WTC11 (cell line): ENCODE measurements around the gene MECP2. TPM values are rescaled to one million over a fixed set of nuclear protein-coding genes. Genes with fewer than 3 reads are reported as not detected.

Experiments used
- ATAC-seq: fragments of 200-7000 bp; cut with Tn5 transposase; 2 replicates; pipeline ENCODE4 v1.10.0; 2021; ENCODE audit warnings: mild to moderate bottlenecking, moderate library complexity
- CTCF ChIA-PET: fragments of 300-600 bp; sonication (Branson Sonifier 250); formaldehyde crosslinking; loops from one replicate; lab custom pipeline; 2021; ENCODE audit warnings: antibody characterized with exemption; lab: Charles Lee
- POLR2A ChIA-PET: fragments of 350-600 bp; sonication (Branson Sonifier 250); formaldehyde crosslinking; loops from one replicate; lab custom pipeline; 2021; ENCODE audit warnings: antibody characterized with exemption; lab: Charles Lee
- DNase-seq: peaks from one replicate; pipeline ENCODE4 v3.0.0; 2021; ENCODE audit warnings: low spot score
- H3K27ac Mint-ChIP-seq: 2 replicates; pipeline ENCODE4 v1.8.0; 2021; ENCODE audit warnings: mixed read lengths
- H3K27me3 Mint-ChIP-seq: 2 replicates; pipeline ENCODE4 v1.8.0; 2021; ENCODE audit warnings: low read depth, mild to moderate bottlenecking, moderate library complexity, mixed read lengths
- H3K36me3 Mint-ChIP-seq: 2 replicates; pipeline ENCODE4 v1.8.0; 2021; ENCODE audit warnings: mixed read lengths
- H3K4me1 Mint-ChIP-seq: 2 replicates; pipeline ENCODE4 v1.8.0; 2022; ENCODE audit warnings: mixed read lengths
- H3K4me3 Mint-ChIP-seq: 2 replicates; pipeline ENCODE4 v1.8.0; 2021; ENCODE audit warnings: mild to moderate bottlenecking, moderate library complexity, mixed read lengths
- H3K9me3 Mint-ChIP-seq: 2 replicates; pipeline ENCODE4 v1.8.0; 2021; ENCODE audit warnings: mixed read lengths
- ESRRA ChIP-seq: sonication (generic); formaldehyde crosslinking; IDR thresholded peaks from 2 replicates; pipeline ENCODE4 v1.8.1; 2022; ENCODE audit warnings: mild to moderate bottlenecking, missing genetic modification reagents, borderline replicate concordance
- GABPB1 ChIP-seq: sonication (generic); formaldehyde crosslinking; IDR thresholded peaks from 2 replicates; pipeline ENCODE4 v1.8.1; 2023; ENCODE audit warnings: mild to moderate bottlenecking, missing genetic modification reagents
- HMGA2 ChIP-seq: fragments of 250-450 bp; sonication (Bioruptor Pico); IDR thresholded peaks from 2 replicates; pipeline ENCODE4 v1.4.0; 2021; ENCODE audit warnings: mild to moderate bottlenecking, moderate library complexity
- JUN ChIP-seq: sonication (generic); formaldehyde crosslinking; IDR thresholded peaks from 2 replicates; pipeline ENCODE4 v1.8.0; 2023; ENCODE audit warnings: mild to moderate bottlenecking, missing genetic modification reagents
- KAT7 ChIP-seq: sonication (generic); formaldehyde crosslinking; IDR thresholded peaks from 2 replicates; pipeline ENCODE4 v1.8.1; 2023; ENCODE audit warnings: missing genetic modification reagents, mild to moderate bottlenecking, borderline replicate concordance
- NFE2L1 ChIP-seq: sonication (generic); formaldehyde crosslinking; IDR thresholded peaks from 2 replicates; pipeline ENCODE4 v1.8.1; 2023; ENCODE audit warnings: missing genetic modification reagents
- NR1H2 ChIP-seq: sonication (generic); formaldehyde crosslinking; IDR thresholded peaks from 2 replicates; pipeline ENCODE4 v1.9.0; 2021; ENCODE audit warnings: mild to moderate bottlenecking, moderate library complexity, missing genetic modification reagents
- NR2C2 ChIP-seq: sonication (generic); formaldehyde crosslinking; IDR thresholded peaks from 2 replicates; pipeline ENCODE4 v1.8.0; 2022; ENCODE audit warnings: mild to moderate bottlenecking, missing genetic modification reagents
- RORB ChIP-seq: fragments of 250-450 bp; sonication (Bioruptor Pico); IDR thresholded peaks from 2 replicates; pipeline ENCODE4 v1.9.0; 2021; ENCODE audit warnings: mild to moderate bottlenecking
- TCF7 ChIP-seq: sonication (generic); formaldehyde crosslinking; IDR thresholded peaks from 2 replicates; pipeline ENCODE4 v1.8.0; 2022; ENCODE audit warnings: mild to moderate bottlenecking, low read depth, missing genetic modification reagents, moderate library complexity
- ZBTB21 ChIP-seq: sonication (generic); formaldehyde crosslinking; IDR thresholded peaks from 2 replicates; pipeline ENCODE4 v1.8.1; 2023; ENCODE audit warnings: mild to moderate bottlenecking, missing genetic modification reagents, borderline replicate concordance
- ZNF416 ChIP-seq: fragments of 250-450 bp; sonication (Bioruptor Pico); IDR thresholded peaks from 2 replicates; pipeline ENCODE4 v1.9.0; 2021; ENCODE audit warnings: mild to moderate bottlenecking, inconsistent platforms
- total RNA-seq: library from RNA; stranded (reverse); gene quantifications from 3 replicates; pipeline ENCODE4 v1.2.3, GENCODE V29; 2021
- TF ChIP-seq, protein P1 (sequence below): sonication (generic); formaldehyde crosslinking; IDR thresholded peaks from 2 replicates; pipeline ENCODE4 v1.8.0; 2023; ENCODE audit warnings: missing genetic modification reagents, mild to moderate bottlenecking, borderline replicate concordance
- TF ChIP-seq, protein P2 (sequence below): sonication (generic); formaldehyde crosslinking; conservative IDR thresholded peaks from 2 replicates; pipeline ENCODE4 v1.8.1; 2022; ENCODE audit warnings: mild to moderate bottlenecking, missing genetic modification reagents
- TF ChIP-seq, protein P3 (sequence below): fragments of 250-450 bp; sonication (Bioruptor Pico); IDR thresholded peaks from 2 replicates; pipeline ENCODE4 v1.9.0; 2021; ENCODE audit warnings: moderate library complexity, mild to moderate bottlenecking, inconsistent platforms, borderline replicate concordance
- TF ChIP-seq, protein P4 (sequence below): sonication (generic); formaldehyde crosslinking; IDR thresholded peaks from 2 replicates; pipeline ENCODE4 v1.8.0; 2022; ENCODE audit warnings: mild to moderate bottlenecking, missing genetic modification reagents
- TF ChIP-seq, protein P5 (sequence below): sonication (generic); formaldehyde crosslinking; IDR thresholded peaks from 2 replicates; pipeline ENCODE4 v1.8.0; 2022; ENCODE audit warnings: mild to moderate bottlenecking, missing genetic modification reagents

MECP2 gene
- total RNA-seq, 1 experiment from 2014 or later, result 28.7 TPM

DNA sequence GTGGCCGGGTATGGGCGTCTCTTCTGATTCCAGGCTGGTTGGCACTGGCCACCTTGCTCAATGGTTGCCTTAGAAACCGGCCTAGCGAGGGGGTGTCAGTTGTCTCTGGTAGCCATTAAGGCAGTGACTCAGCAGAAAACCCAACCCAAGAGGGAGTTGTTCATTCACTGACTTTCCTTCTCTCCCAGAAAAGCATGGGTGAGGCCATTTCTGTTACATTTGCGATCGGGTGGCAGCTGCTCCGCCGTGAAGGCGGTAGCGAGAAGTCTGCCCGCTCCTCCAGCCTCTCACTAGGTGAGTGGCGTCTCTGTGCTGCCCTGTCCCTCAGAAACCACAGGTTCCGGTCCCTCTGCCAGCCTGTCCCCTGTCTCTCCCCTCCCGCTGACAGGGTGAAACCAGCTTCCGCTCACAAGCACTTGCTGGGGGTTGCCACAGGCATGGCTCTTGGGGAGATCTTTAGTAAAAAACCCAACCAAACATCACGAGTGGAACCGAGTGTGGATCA lies 95.2 kb downstream of the MECP2 start:
- DNase-seq (no peak), ATAC-seq (peak; percentile 39; the same call in 1 of the 2 replicates)
- no peaks in the 10 kb centered on the region for H3K27me3 Mint-ChIP-seq
- no peak overlapping the region for H3K27ac Mint-ChIP-seq
- 0 out of 2 replicates have a peak, but pooled peaks have one; percentile 26 for TF ChIP-seq NFE2L1 (CRISPR knock-in tag)
- TF ChIP-seq, protein P1, sequence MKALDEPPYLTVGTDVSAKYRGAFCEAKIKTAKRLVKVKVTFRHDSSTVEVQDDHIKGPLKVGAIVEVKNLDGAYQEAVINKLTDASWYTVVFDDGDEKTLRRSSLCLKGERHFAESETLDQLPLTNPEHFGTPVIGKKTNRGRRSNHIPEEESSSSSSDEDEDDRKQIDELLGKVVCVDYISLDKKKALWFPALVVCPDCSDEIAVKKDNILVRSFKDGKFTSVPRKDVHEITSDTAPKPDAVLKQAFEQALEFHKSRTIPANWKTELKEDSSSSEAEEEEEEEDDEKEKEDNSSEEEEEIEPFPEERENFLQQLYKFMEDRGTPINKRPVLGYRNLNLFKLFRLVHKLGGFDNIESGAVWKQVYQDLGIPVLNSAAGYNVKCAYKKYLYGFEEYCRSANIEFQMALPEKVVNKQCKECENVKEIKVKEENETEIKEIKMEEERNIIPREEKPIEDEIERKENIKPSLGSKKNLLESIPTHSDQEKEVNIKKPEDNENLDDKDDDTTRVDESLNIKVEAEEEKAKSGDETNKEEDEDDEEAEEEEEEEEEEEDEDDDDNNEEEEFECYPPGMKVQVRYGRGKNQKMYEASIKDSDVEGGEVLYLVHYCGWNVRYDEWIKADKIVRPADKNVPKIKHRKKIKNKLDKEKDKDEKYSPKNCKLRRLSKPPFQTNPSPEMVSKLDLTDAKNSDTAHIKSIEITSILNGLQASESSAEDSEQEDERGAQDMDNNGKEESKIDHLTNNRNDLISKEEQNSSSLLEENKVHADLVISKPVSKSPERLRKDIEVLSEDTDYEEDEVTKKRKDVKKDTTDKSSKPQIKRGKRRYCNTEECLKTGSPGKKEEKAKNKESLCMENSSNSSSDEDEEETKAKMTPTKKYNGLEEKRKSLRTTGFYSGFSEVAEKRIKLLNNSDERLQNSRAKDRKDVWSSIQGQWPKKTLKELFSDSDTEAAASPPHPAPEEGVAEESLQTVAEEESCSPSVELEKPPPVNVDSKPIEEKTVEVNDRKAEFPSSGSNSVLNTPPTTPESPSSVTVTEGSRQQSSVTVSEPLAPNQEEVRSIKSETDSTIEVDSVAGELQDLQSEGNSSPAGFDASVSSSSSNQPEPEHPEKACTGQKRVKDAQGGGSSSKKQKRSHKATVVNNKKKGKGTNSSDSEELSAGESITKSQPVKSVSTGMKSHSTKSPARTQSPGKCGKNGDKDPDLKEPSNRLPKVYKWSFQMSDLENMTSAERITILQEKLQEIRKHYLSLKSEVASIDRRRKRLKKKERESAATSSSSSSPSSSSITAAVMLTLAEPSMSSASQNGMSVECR, result no peak
- POLR2A ChIA-PET, result interaction anchor here (1.1 kb wide), 1 partner anchor 28 kb away, joined by 3 read pairs; no protein-coding TSS in a partner anchor
- no peaks in the 10 kb centered on the region for H3K36me3 Mint-ChIP-seq
- no peaks in the 10 kb centered on the region for H3K9me3 Mint-ChIP-seq
- no peak overlapping the region for H3K4me3 Mint-ChIP-seq
- peaks cover 10% of the 10 kb centered on the region for H3K4me1 Mint-ChIP-seq
- CTCF ChIA-PET, result interaction anchor here (0.9 to 2.6 kb wide), 2 partner anchors 10 to 135 kb away, joined by 3 to 9 read pairs; no protein-coding TSS in a partner anchor

DNA sequence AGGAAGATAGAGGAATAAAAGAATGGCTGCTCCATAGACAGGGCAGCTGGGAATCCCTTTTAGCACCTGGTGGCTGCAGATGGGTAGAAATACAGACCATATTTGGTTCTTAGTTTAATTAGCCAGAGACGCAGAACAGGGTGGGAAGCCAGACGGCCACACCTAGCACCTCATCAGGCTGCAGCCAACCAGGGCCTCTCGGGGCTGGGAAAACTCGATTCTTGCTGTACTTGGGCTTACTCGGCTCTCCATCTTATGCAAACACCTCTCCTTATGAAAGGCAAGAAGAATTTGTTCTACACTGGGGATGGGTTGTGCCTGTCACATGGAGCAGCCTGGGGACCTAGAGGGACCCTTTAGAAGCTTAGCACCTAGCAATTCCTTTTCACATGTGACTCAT lies 97.5 kb downstream of the MECP2 start:
- DNase-seq (no peak), ATAC-seq (peak; percentile 75)
- H3K9me3 Mint-ChIP-seq, result no peaks in the 10 kb centered on the region
- no peaks in the 10 kb centered on the region for H3K36me3 Mint-ChIP-seq
- H3K27me3 Mint-ChIP-seq, result no peaks in the 10 kb centered on the region
- peaks cover 10% of the 10 kb centered on the region for H3K4me1 Mint-ChIP-seq
- CTCF ChIA-PET, result interaction anchor here (0.6 to 2.6 kb wide), 4 partner anchors 13 to 292 kb away, joined by 4 to 9 read pairs (median 4); no protein-coding TSS in a partner anchor
- TF ChIP-seq JUN (CRISPR knock-in tag) (no peak), NR1H2 (CRISPR knock-in tag) (no peak), HMGA2 (CRISPR knock-in tag) (no peak), GABPB1 (CRISPR knock-in tag) (no peak), ESRRA (no peak), TCF7 (no peak), ZNF416 (CRISPR knock-in tag) (no peak), ZBTB21 (no peak), RORB (CRISPR knock-in tag) (no peak), KAT7 (CRISPR knock-in tag) (no peak), NR2C2 (no peak)
- TF ChIP-seq, protein P2, sequence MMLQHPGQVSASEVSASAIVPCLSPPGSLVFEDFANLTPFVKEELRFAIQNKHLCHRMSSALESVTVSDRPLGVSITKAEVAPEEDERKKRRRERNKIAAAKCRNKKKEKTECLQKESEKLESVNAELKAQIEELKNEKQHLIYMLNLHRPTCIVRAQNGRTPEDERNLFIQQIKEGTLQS (CRISPR knock-in tag), result no peak
- TF ChIP-seq, protein P3, sequence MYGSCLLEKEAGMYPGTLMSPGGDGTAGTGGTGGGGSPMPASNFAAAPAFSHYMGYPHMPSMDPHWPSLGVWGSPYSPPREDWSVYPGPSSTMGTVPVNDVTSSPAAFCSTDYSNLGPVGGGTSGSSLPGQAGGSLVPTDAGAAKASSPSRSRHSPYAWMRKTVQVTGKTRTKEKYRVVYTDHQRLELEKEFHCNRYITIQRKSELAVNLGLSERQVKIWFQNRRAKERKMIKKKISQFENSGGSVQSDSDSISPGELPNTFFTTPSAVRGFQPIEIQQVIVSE, result no peak
- TF ChIP-seq, protein P4, sequence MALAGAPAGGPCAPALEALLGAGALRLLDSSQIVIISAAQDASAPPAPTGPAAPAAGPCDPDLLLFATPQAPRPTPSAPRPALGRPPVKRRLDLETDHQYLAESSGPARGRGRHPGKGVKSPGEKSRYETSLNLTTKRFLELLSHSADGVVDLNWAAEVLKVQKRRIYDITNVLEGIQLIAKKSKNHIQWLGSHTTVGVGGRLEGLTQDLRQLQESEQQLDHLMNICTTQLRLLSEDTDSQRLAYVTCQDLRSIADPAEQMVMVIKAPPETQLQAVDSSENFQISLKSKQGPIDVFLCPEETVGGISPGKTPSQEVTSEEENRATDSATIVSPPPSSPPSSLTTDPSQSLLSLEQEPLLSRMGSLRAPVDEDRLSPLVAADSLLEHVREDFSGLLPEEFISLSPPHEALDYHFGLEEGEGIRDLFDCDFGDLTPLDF, result no peak
- TF ChIP-seq, protein P5, sequence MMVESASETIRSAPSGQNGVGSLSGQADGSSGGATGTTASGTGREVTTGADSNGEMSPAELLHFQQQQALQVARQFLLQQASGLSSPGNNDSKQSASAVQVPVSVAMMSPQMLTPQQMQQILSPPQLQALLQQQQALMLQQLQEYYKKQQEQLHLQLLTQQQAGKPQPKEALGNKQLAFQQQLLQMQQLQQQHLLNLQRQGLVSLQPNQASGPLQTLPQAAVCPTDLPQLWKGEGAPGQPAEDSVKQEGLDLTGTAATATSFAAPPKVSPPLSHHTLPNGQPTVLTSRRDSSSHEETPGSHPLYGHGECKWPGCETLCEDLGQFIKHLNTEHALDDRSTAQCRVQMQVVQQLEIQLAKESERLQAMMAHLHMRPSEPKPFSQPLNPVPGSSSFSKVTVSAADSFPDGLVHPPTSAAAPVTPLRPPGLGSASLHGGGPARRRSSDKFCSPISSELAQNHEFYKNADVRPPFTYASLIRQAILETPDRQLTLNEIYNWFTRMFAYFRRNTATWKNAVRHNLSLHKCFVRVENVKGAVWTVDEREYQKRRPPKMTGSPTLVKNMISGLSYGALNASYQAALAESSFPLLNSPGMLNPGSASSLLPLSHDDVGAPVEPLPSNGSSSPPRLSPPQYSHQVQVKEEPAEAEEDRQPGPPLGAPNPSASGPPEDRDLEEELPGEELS (CRISPR knock-in tag), result no peak
- TF ChIP-seq, protein P1, result no peak
- H3K27ac Mint-ChIP-seq, result no peak overlapping the region
- POLR2A ChIA-PET, result interaction anchor here (0.7 kb wide), 1 partner anchor 191 kb away, joined by 3 read pairs; no protein-coding TSS in a partner anchor
- no peak overlapping the region for H3K4me3 Mint-ChIP-seq
